Transverse colon (tissue), 4 donors: ENCODE measurements around the gene HK1.

Experiments
- POLR2A ChIP-seq: fragments of 450-650 bp; IDR thresholded peaks from one replicate; pipeline ENCODE4 v1.6.1; 2016; ENCODE audit warnings: antibody characterized with exemption, mild to moderate bottlenecking, moderate library complexity
- POLR2AphosphoS5 ChIP-seq, 3 donors: sonication (generic); formaldehyde crosslinking; IDR thresholded peaks; one replicate each; pipeline ENCODE4 v1.6.1; 2016; ENCODE audit warnings: antibody characterized with exemption in 3 of 3
- TF ChIP-seq, protein P1 (sequence below), 5 experiments: fragments of 200-600 bp in 3 of 5; fragments of 450-650 bp in 2 of 5; sonication (generic) in 3 of 5; IDR thresholded peaks; 1 replicate in 2 of 5; 2 replicates in 3 of 5; pipeline ENCODE4 v1.5.1; 2016 to 2017; ENCODE audit warnings: antibody characterized with exemption in 5 of 5, inconsistent platforms in 3 of 5, mild to moderate bottlenecking in 2 of 5, moderate library complexity in 1 of 5

GRCh38 chr10:69254877-69255276 is 23.4 kb upstream of the HK1 start:
- TF ChIP-seq POLR2AphosphoS5 (IDR thresholded peaks at IDR 0.05) (no peak), POLR2A (no peak)
- TF ChIP-seq, protein P1, sequence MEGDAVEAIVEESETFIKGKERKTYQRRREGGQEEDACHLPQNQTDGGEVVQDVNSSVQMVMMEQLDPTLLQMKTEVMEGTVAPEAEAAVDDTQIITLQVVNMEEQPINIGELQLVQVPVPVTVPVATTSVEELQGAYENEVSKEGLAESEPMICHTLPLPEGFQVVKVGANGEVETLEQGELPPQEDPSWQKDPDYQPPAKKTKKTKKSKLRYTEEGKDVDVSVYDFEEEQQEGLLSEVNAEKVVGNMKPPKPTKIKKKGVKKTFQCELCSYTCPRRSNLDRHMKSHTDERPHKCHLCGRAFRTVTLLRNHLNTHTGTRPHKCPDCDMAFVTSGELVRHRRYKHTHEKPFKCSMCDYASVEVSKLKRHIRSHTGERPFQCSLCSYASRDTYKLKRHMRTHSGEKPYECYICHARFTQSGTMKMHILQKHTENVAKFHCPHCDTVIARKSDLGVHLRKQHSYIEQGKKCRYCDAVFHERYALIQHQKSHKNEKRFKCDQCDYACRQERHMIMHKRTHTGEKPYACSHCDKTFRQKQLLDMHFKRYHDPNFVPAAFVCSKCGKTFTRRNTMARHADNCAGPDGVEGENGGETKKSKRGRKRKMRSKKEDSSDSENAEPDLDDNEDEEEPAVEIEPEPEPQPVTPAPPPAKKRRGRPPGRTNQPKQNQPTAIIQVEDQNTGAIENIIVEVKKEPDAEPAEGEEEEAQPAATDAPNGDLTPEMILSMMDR (IDR thresholded peaks at IDR 0.05), result no peak
